Aortic smooth muscle cell (primary cell): ENCODE data around the gene FAM114A2. TPM values are rescaled to one million over a fixed set of nuclear protein-coding genes. Genes with fewer than 3 reads are reported as not detected.

Experiments
- total RNA-seq: library from RNA; depleted of rRNA; stranded (reverse); fragments of >200 nt; gene quantifications from 2 replicates; pipeline ENCODE4 v1.2.3, GENCODE V29; 2014

The FAM114A2 gene
- 30.9 and 40.7 TPM in 2 replicates for total RNA-seq

DNA sequence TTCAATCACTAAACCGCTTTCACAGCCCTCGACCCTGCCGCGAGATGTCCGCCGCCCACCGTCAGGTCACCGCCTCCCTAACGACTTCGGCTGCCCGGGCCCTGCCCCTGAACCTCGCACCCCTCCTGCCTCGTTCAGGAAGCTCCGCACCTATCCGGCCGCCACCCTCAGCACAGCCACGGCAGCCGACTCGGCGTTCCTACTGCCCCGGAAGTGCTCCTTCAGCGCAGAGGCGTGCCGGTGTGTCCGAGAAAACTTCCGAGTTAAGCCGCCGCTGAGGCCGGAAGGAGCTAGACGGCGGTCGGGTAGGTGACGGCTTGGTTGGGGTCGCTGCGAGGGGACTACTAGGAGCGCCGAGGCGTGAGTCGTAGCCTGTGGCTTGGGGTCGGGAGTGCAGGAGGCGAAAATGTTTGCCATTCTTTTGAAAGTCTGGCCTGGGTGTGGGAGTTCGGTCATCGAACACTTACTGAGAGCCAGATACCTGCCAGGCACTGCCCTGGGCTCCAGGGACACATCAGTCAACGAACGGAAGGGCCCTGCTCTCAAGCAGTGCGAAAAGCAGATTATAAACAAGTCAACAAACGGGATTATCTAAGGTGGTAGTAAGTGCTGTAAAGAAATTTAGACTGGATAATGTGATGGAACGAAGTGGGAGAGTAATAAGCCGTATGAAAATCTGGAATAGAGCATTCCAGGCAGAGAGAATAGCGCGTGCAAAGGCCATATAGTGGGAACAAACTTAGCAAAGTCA is at the start of gene FAM114A2, which contains the start of gene MFAP3:
Gene FAM114A2, minus strand, starts transcription at position 204 of the 751 bp plus-strand sequence. CDS start 3,957 bp downstream, outside the sequence.
Gene MFAP3, plus strand, starts transcription at position 261 of the 751 bp plus-strand sequence. CDS start 10,756 bp downstream, outside the sequence.

Other genes with a start within 250 kb of the FAM114A2 start
- 72.4 and 84.5 TPM in 2 replicates for gene MFAP3, start 57 bp upstream of the FAM114A2 start, total RNA-seq
- 35.0 and 35.7 TPM in 2 replicates for gene GALNT10, start 151.8 kb upstream of the FAM114A2 start, total RNA-seq